HFF-Myc (cell line): ENCODE data around the gene CCDC192.

Experiments
- DNase-seq: peaks from one replicate; pipeline ENCODE4 v3.0.0-alpha.2; 2011; ENCODE audit warnings: low read depth; ENCODE audit errors: extremely low read depth
- H3K4me3 ChIP-seq: replicated peaks from 2 replicates; pipeline ENCODE4 v1.5.1; 2011; ENCODE audit warnings: low read depth, mild to moderate bottlenecking, control low read depth, low read length
- TF ChIP-seq, protein P1 (sequence below): IDR thresholded peaks from 2 replicates; pipeline ENCODE4 v1.5.1; 2012; ENCODE audit warnings: mild to moderate bottlenecking, low read depth, low read length, control low read depth; ENCODE audit errors: missing control alignments

The CCDC192 gene

DNA sequence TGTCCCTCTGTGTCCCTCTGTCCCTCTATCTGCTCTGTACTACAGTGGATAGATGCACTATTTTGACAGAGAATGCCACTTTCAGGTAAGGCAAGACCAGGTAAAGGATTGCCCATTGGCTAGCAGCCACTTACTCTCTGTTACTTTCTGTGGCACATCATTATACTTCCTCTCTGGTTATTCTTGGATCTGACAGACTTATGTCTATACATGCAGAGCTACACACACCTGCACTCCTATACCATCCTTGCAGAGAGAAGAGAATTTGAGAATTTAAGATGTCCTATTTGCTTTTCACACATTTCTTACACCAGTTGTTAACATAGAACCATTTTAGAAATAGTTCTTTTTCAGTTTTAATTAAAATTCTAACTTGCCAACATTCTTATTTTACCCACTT, 216.6 kb downstream of the CCDC192 start:
- no peak for DNase-seq
- TF ChIP-seq, protein P1, sequence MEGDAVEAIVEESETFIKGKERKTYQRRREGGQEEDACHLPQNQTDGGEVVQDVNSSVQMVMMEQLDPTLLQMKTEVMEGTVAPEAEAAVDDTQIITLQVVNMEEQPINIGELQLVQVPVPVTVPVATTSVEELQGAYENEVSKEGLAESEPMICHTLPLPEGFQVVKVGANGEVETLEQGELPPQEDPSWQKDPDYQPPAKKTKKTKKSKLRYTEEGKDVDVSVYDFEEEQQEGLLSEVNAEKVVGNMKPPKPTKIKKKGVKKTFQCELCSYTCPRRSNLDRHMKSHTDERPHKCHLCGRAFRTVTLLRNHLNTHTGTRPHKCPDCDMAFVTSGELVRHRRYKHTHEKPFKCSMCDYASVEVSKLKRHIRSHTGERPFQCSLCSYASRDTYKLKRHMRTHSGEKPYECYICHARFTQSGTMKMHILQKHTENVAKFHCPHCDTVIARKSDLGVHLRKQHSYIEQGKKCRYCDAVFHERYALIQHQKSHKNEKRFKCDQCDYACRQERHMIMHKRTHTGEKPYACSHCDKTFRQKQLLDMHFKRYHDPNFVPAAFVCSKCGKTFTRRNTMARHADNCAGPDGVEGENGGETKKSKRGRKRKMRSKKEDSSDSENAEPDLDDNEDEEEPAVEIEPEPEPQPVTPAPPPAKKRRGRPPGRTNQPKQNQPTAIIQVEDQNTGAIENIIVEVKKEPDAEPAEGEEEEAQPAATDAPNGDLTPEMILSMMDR = no peak
- H3K4me3 ChIP-seq = no peak overlapping the region

DNA sequence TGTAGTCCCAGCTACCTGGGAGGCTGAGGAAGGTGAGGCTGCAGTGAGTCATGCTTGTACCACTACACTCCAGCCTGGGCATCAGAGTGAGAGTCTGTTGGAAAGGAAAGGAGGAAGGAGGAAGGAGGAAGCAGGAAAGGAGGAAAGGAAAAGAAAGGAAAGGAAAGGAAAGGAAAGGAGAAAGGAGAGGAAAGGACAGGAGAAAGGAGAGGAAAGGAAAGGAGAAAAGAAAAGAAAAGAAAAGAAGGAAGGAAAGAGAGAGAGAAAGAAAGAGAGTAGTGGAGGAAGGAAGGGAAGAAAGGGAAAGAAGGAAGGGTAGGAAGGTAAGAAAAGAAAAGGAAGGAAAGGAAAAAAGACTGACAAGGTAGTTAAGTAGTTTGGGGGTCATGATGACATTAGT, 217.7 kb downstream of the CCDC192 start:
- no peak for DNase-seq

DNA sequence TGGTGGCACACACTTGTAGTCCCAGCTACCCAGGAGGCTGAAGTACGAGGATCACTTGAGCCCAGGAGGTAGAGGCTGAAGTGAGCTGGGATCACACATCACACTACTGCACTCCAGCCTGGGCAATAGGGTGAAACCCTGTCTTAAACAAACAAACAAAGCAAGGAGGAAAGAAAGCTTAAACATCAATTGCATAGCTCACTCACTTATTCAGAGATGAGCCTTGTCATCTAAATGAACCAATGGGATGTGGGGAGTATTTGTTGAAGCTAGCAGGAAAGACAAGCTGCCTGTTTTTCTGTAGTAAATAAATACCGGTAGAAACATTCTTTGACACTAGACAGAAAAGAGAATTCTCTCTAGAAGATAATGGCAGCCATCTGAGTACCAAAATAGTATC, 219.4 kb downstream of the CCDC192 start:
- no peak overlapping the region for H3K4me3 ChIP-seq
- TF ChIP-seq, protein P1 = no peak
- DNase-seq = no peak

More for the DNA sequence above, 217.7 kb downstream of the CCDC192 start:
- H3K4me3 ChIP-seq = no peak overlapping the region
- TF ChIP-seq, protein P1 = no peak

DNA sequence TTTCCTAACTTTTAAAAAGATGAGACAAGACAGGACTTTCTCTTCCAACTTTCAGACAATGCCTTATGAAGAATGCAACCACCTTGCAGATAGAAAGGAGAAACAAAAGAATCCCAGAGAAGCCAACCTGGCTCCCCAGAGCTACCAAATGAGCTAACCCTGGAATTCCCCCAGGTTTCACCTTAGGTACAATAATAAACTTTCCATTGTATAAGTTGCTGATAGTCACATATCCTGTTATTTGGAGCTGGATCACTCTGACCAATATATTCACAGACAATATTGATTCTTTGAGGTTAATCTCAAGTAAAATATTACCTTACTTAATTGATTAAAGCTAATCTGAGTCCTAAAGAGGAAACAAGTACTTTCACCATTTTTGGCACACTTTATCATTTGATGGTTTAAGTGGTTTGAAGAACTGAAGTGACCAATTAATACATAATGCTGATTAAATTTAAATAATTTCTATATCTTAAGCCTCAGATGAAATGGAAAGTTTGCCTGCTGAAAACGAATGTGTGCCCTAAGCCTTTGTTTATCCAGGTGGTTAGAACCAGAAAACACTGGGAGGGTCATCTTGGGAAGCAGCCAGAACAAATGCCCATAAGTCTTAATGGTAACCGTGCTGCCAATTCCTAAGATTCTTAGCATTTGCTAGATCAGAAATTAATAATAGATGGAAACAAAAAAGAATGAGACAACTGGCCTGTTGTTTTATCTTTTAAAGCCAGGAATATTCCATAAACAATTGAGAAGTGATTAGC, 220.8 kb downstream of the CCDC192 start:
- TF ChIP-seq, protein P1 = no peak
- DNase-seq = no peak
- H3K4me3 ChIP-seq = no peak overlapping the region

DNA sequence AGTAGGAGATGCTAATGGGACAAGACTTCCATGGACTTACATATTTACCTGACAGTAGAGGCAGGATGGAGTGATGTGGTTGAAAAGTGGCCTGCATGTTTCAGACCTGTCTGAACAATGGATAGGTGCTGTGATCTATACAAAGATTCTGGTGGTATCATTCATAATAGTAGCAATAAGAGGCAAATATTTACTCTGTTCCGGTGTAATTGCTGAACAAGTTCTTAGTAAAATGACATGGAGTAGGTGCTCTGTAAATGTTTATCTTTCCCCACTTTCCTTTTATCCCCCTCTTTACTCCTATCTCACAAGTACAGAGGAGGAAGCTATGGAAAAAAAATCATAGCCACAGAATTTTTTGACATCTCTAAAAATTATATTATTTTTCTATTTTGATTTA, 221.4 kb downstream of the CCDC192 start:
- DNase-seq = no peak
- TF ChIP-seq, protein P1 = no peak
- H3K4me3 ChIP-seq = no peak overlapping the region

DNA sequence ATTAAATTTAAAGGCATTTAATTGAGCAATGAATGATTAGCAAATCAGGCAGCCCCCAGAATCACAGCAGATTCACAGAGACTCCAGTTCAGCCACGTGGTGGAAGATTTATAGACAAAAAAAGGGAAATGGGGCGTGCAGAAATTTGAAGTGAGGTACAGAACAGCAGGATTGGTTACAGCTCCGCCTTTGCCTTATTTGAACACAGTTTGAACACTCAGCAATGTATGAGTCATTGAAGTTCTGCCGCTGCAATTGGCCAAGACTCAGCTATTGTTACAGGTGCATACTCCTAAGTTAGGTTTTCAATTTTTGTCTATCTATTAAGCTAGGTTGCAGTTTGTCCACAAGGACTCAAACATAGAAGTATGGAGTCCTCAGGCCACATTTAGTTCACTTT, 222.7 kb downstream of the CCDC192 start:
- no peak for DNase-seq
- H3K4me3 ChIP-seq = no peak overlapping the region
- TF ChIP-seq, protein P1 = no peak

DNA sequence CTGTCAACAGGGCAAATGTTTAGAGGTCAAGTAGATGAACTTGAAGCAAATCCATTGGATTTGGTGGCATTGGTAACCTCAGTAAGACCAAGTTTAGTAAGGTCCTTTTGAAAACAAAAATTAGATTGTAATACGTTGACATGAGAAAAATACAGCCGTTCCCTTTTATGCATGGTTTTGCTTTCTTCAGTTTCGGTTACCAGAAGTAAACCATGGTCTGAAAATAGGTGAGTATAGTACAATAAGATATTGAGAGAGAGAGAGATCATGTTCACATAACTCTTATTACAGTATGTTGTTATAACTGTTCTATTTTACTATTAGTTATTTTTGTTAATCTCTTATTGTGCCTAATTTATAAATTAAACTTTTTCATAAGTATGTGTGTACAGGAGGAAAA, 223.8 kb downstream of the CCDC192 start:
- H3K4me3 ChIP-seq = no peak overlapping the region
- TF ChIP-seq, protein P1 = no peak
- DNase-seq = no peak
